Upper lobe of left lung (tissue), 4 donors: ENCODE measurements around the gene TRIM34.

Source experiments
- POLR2AphosphoS5 ChIP-seq, 2 donors: sonication (generic); formaldehyde crosslinking; IDR thresholded peaks; one replicate each; pipeline ENCODE4 v1.5.1; 2017; ENCODE audit warnings: antibody characterized with exemption in 2 of 2
- TF ChIP-seq, protein P1 (sequence below), 6 experiments: fragments of 450-650 bp in 4 of 6; fragments of 200-600 bp in 2 of 6; sonication (generic) in 2 of 6; IDR thresholded peaks; one replicate each; pipeline ENCODE4 v1.5.1; 2016 to 2019; ENCODE audit warnings: antibody characterized with exemption in 6 of 6

DNA sequence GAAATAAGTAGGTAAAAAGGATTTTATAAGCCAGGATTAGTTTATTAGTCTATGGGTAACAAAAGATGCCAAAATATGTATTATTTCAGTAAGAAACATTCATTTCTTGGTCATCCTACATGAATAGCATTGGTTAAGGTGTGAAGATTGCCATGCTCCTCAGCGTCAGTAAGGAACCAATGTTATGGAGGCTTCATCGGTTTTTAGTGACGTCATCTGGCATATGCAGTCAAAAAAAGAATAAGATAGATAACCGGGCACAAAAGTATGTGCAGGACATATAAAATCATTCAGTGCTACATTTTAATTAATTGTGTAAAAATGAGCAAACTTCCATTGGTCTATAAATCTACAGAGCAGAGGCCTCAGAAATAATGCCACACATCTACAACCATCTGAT, 30.7 kb downstream of the TRIM34 start:
- TF ChIP-seq POLR2AphosphoS5 (IDR thresholded peaks at IDR 0.05): no peak
- TF ChIP-seq, protein P1, sequence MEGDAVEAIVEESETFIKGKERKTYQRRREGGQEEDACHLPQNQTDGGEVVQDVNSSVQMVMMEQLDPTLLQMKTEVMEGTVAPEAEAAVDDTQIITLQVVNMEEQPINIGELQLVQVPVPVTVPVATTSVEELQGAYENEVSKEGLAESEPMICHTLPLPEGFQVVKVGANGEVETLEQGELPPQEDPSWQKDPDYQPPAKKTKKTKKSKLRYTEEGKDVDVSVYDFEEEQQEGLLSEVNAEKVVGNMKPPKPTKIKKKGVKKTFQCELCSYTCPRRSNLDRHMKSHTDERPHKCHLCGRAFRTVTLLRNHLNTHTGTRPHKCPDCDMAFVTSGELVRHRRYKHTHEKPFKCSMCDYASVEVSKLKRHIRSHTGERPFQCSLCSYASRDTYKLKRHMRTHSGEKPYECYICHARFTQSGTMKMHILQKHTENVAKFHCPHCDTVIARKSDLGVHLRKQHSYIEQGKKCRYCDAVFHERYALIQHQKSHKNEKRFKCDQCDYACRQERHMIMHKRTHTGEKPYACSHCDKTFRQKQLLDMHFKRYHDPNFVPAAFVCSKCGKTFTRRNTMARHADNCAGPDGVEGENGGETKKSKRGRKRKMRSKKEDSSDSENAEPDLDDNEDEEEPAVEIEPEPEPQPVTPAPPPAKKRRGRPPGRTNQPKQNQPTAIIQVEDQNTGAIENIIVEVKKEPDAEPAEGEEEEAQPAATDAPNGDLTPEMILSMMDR (IDR thresholded peaks at IDR 0.05): no peak
